ENCODE measurements around the gene WIZ.
"Not testable (repeated sequence)": the region's sequence is repeated elsewhere in the genome, so short reads cannot be mapped to it uniquely, and the experiment has no call there.

Gene WIZ

GRCh38 chr19:15397236-15397635 lies 52.5 kb downstream of the WIZ start:
- no peaks in the 10 kb centered on the region for H3K4me1 Mint-ChIP-seq
- TF ChIP-seq, protein P1, sequence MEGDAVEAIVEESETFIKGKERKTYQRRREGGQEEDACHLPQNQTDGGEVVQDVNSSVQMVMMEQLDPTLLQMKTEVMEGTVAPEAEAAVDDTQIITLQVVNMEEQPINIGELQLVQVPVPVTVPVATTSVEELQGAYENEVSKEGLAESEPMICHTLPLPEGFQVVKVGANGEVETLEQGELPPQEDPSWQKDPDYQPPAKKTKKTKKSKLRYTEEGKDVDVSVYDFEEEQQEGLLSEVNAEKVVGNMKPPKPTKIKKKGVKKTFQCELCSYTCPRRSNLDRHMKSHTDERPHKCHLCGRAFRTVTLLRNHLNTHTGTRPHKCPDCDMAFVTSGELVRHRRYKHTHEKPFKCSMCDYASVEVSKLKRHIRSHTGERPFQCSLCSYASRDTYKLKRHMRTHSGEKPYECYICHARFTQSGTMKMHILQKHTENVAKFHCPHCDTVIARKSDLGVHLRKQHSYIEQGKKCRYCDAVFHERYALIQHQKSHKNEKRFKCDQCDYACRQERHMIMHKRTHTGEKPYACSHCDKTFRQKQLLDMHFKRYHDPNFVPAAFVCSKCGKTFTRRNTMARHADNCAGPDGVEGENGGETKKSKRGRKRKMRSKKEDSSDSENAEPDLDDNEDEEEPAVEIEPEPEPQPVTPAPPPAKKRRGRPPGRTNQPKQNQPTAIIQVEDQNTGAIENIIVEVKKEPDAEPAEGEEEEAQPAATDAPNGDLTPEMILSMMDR (IDR thresholded peaks at IDR 0.05; ENCODE audit: unreplicated experiment in 3 of 3) = no peak
- no peaks in the 10 kb centered on the region for H3K9me3 Mint-ChIP-seq
- H3K27ac Mint-ChIP-seq = no peak overlapping the region
- peaks cover 69% of the 10 kb centered on the region for H3K36me3 Mint-ChIP-seq (ENCODE audit: low read depth)
- no peaks in the 10 kb centered on the region for H3K27me3 Mint-ChIP-seq (ENCODE audit: low read depth)
- no peak overlapping the region for H3K4me3 Mint-ChIP-seq

GRCh38 chr19:15396436-15396835 lies 53.3 kb downstream of the WIZ start:
- Mint-ChIP-seq H3K36me3 (ENCODE audit: low read depth) (peaks cover 69% of the 10 kb centered on the region), H3K27me3 (ENCODE audit: low read depth) (no peaks in the 10 kb centered on the region), H3K4me3 (no peak overlapping the region), H3K4me1 (no peaks in the 10 kb centered on the region), H3K27ac (peak overlapping the region in 1 of 3 experiments; percentile 37), H3K9me3 (no peaks in the 10 kb centered on the region)
- TF ChIP-seq, protein P1 (IDR thresholded peaks at IDR 0.05; ENCODE audit: unreplicated experiment in 3 of 3) = no peak

DNA sequence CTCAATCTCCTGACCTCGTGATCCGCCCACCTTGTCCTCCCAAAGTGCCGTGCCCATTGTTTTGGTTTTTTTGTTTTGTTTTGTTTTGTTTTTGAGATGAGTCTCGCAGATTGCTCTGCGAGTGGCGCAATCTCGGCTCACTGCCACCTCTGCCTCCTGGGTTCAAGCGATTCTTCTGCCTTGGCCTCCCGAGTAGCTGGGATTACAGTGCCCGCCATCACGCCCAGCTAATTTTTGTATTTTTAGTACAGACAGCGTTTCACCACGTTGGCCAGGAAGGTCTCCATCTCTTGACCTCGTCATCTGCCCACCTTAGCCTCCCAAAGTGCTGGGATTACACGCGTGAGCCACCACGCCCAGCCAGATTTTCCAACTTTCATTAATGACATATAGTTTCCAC lies 54.5 kb downstream of the WIZ start:
- H3K27me3 Mint-ChIP-seq (ENCODE audit: low read depth); H3K4me3 Mint-ChIP-seq; H3K9me3 Mint-ChIP-seq; H3K27ac Mint-ChIP-seq; H3K4me1 Mint-ChIP-seq: not testable (repeated sequence)
- H3K36me3 Mint-ChIP-seq (ENCODE audit: low read depth) = peaks cover 68% of the 10 kb centered on the region

DNA sequence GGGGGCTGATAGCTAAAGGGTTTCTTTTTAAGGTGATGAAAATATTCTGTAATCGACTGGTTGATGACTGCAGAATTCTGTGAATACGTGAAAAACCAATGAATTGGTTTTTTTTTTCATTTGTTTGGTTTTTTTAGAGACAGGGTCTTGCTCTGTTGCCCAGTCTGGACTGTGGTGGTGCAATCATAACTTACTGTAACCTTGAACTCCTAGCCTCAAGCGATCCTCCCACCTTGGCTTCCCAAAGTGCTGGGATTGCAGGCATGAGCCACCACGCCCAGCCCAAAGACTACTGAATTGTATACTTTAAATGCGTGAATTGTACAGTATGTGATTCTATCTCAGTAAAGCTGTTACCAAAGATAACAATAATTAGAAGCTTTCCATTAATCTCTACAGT lies 55.3 kb downstream of the WIZ start:
- Mint-ChIP-seq H3K4me3 (no peak overlapping the region), H3K36me3 (ENCODE audit: low read depth) (peaks cover 68% of the 10 kb centered on the region), H3K27me3 (ENCODE audit: low read depth) (no peaks in the 10 kb centered on the region), H3K4me1 (no peaks in the 10 kb centered on the region), H3K27ac (no peak overlapping the region), H3K9me3 (no peaks in the 10 kb centered on the region)
- TF ChIP-seq, protein P1 (IDR thresholded peaks at IDR 0.05; ENCODE audit: unreplicated experiment in 3 of 3) = no peak

DNA sequence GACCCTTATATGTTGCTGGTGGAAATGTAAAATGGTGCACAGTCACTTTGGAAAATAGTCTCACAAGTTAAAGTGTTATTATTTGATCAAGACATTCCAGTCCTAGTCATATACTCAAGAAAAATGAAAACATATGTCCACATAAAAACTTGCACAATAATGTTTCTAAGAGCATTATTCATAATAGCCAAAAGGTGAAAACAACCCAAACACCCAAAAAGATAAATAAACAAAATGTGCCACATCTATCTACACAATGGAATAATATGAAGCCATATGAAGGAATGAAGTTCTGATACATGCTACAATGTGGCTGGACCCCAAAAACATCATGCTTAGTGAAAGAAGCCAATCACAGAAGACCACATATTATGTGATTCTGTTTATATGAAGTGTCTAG lies 55.8 kb downstream of the WIZ start:
- Mint-ChIP-seq H3K9me3 (no peaks in the 10 kb centered on the region), H3K27ac (no peak overlapping the region), H3K4me3 (no peak overlapping the region), H3K27me3 (ENCODE audit: low read depth) (no peaks in the 10 kb centered on the region), H3K36me3 (ENCODE audit: low read depth) (peaks cover 71% of the 10 kb centered on the region), H3K4me1 (no peaks in the 10 kb centered on the region)
- TF ChIP-seq, protein P1 (IDR thresholded peaks at IDR 0.05; ENCODE audit: unreplicated experiment in 3 of 3) = no peak

DNA sequence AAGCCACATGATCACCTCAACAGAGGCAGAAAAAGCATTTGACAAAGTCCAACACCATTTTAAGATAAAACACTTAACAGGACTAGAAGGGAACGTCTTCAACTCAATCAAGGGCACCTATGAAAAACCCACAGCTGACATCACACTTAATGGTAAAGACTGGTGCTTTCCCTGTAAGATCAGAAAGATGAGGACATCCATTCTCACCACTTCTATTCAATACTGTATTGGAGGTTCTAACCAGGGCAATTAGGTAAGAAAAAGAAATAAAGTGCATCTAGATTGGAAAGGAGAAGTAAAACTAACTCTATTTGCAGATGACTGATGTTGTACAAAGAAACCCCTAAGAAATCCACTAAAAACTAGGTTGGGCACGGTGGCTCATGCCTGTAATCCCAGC lies 58.9 kb downstream of the WIZ start:
- no peaks in the 10 kb centered on the region for H3K9me3 Mint-ChIP-seq
- H3K36me3 Mint-ChIP-seq (ENCODE audit: low read depth) = peaks cover 70% of the 10 kb centered on the region
- H3K4me1 Mint-ChIP-seq = no peaks in the 10 kb centered on the region
- TF ChIP-seq, protein P1 (IDR thresholded peaks at IDR 0.05; ENCODE audit: unreplicated experiment in 3 of 3) = no peak
- H3K27me3 Mint-ChIP-seq (ENCODE audit: low read depth) = no peaks in the 10 kb centered on the region
- H3K27ac Mint-ChIP-seq = no peak overlapping the region
- no peak overlapping the region for H3K4me3 Mint-ChIP-seq
